Measurements from ENCODE around the gene SHMT2.

DNA sequence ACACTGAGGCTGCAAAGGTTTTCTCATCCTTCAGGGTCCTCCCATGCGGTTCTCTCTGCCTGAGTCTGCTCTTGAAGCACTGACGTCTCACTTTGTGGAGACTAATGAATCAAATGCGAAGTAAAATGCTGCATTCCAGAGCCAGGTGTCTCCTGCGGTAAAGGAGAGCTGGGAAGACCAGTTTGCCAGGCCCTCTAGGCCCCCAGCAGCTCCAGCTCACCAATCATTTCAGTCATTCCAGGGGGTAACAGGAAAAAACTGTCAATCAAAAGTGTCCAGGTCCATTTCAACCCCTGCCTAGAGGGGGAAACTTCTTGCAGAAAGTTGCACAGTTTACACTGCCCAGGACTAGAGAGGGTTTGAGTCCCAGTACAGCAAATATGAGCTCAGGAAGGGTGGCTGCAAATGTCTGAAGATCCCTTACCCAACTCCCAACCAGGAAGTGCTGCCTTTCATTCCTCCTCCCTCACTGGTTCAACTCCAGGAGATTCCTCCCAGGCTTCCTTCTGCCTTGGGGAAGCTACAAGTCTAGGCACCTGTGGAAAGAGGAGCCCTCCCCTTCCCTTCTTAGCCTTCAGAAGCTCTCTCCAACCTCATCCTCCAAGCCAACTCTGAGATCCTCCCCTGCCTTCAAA is 15.6 kb upstream of the SHMT2 start:
- TF ChIP-seq, protein P1, sequence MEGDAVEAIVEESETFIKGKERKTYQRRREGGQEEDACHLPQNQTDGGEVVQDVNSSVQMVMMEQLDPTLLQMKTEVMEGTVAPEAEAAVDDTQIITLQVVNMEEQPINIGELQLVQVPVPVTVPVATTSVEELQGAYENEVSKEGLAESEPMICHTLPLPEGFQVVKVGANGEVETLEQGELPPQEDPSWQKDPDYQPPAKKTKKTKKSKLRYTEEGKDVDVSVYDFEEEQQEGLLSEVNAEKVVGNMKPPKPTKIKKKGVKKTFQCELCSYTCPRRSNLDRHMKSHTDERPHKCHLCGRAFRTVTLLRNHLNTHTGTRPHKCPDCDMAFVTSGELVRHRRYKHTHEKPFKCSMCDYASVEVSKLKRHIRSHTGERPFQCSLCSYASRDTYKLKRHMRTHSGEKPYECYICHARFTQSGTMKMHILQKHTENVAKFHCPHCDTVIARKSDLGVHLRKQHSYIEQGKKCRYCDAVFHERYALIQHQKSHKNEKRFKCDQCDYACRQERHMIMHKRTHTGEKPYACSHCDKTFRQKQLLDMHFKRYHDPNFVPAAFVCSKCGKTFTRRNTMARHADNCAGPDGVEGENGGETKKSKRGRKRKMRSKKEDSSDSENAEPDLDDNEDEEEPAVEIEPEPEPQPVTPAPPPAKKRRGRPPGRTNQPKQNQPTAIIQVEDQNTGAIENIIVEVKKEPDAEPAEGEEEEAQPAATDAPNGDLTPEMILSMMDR (IDR thresholded peaks at IDR 0.05 in 4 of 5, conservative IDR thresholded peaks at IDR 0.05 in 1 of 5): no peak
- no peak for TF ChIP-seq POLR2A (IDR thresholded peaks at IDR 0.05)

Data from gastrocnemius medialis (tissue), 4 donors.